SK-N-SH treated with all-trans-retinoic acid at 6 μM for 48 hours (cell line): Measurements from ENCODE around the gene PRPF31.

ENCODE experiments used
- ATAC-seq: fragments of 200-7000 bp; cut with Tn5 transposase; 3 replicates; pipeline ENCODE4 v1.9.1; 2020; ENCODE audit warnings: mild to moderate bottlenecking, moderate library complexity
- ARNTL ChIP-seq: fragments of 450-650 bp; formaldehyde crosslinking; IDR thresholded peaks from 2 replicates; pipeline ENCODE4 v1.5.0; 2020; ENCODE audit warnings: low read depth, mild to moderate bottlenecking, moderate library complexity, borderline replicate concordance
- BACH2 ChIP-seq: fragments of 250-450 bp; sonication (Bioruptor Pico); IDR thresholded peaks from 2 replicates; pipeline ENCODE4 v1.9.0; 2021; ENCODE audit warnings: mild to moderate bottlenecking, borderline replicate concordance
- CREB5 ChIP-seq: fragments of 250-450 bp; sonication (Bioruptor Pico); IDR thresholded peaks from 2 replicates; pipeline ENCODE4 v1.5.1; 2020; ENCODE audit warnings: low read depth, mild to moderate bottlenecking, moderate library complexity
- CSDC2 ChIP-seq: fragments of 250-450 bp; sonication (Bioruptor Pico); IDR thresholded peaks from 2 replicates; pipeline ENCODE4 v1.5.0; 2020; ENCODE audit warnings: mild to moderate bottlenecking, moderate library complexity
- CSRNP3 ChIP-seq: fragments of 250-450 bp; sonication (Bioruptor Pico); IDR thresholded peaks from 2 replicates; pipeline ENCODE4 v1.5.1; 2021; ENCODE audit warnings: mild to moderate bottlenecking, moderate library complexity
- ESRRG ChIP-seq: fragments of 250-450 bp; sonication (Bioruptor Pico); IDR thresholded peaks from 2 replicates; pipeline ENCODE4 v1.6.1; 2021; ENCODE audit warnings: mild to moderate bottlenecking
- GLIS3 ChIP-seq: fragments of 250-450 bp; sonication (Bioruptor Pico); IDR thresholded peaks from 2 replicates; pipeline ENCODE4 v1.5.0; 2020; ENCODE audit warnings: mild to moderate bottlenecking, moderate library complexity
- ISL1 ChIP-seq: fragments of 250-450 bp; sonication (Bioruptor Pico); IDR thresholded peaks from 2 replicates; pipeline ENCODE4 v2.1.2; 2022; ENCODE audit warnings: mild to moderate bottlenecking, moderate library complexity
- OSR1 ChIP-seq: fragments of 250-450 bp; sonication (Bioruptor Pico); IDR thresholded peaks from 2 replicates; pipeline ENCODE4 v1.8.0; 2022; ENCODE audit warnings: moderate library complexity, mild to moderate bottlenecking, inconsistent platforms
- POU6F1 ChIP-seq: fragments of 250-450 bp; sonication (Bioruptor Pico); IDR thresholded peaks from 2 replicates; pipeline ENCODE4 v1.8.0; 2021; ENCODE audit warnings: low read depth, mild to moderate bottlenecking, moderate library complexity, borderline replicate concordance
- PPARA ChIP-seq: fragments of 250-450 bp; sonication (Bioruptor Pico); IDR thresholded peaks from 2 replicates; pipeline ENCODE4 v1.5.0; 2020; ENCODE audit warnings: mild to moderate bottlenecking, borderline replicate concordance
- SNAI2 ChIP-seq: fragments of 250-450 bp; sonication (Bioruptor Pico); IDR thresholded peaks from 2 replicates; pipeline ENCODE4 v1.5.0; 2020; ENCODE audit warnings: mild to moderate bottlenecking, moderate library complexity
- TCF4 ChIP-seq: fragments of 250-450 bp; sonication (Bioruptor Pico); IDR thresholded peaks from 2 replicates; pipeline ENCODE4 v1.8.0; 2021; ENCODE audit warnings: mild to moderate bottlenecking, moderate library complexity, borderline replicate concordance
- TOX ChIP-seq: fragments of 250-450 bp; sonication (Bioruptor Pico); IDR thresholded peaks from 2 replicates; pipeline ENCODE4 v1.8.0; 2021; ENCODE audit warnings: mild to moderate bottlenecking, moderate library complexity, borderline replicate concordance
- TSHZ2 ChIP-seq: fragments of 250-450 bp; sonication (Bioruptor Pico); IDR thresholded peaks from 2 replicates; pipeline ENCODE4 v1.5.0; 2020; ENCODE audit warnings: mild to moderate bottlenecking, moderate library complexity
- ZC3H10 ChIP-seq: fragments of 250-450 bp; sonication (Bioruptor Pico); IDR thresholded peaks from 2 replicates; pipeline ENCODE4 v1.5.1; 2021; ENCODE audit warnings: mild to moderate bottlenecking, moderate library complexity
- ZFP3 ChIP-seq: fragments of 250-450 bp; sonication (Bioruptor Pico); IDR thresholded peaks from 2 replicates; pipeline ENCODE4 v1.5.0; 2020; ENCODE audit warnings: mild to moderate bottlenecking, moderate library complexity
- ZFP30 ChIP-seq: fragments of 450-650 bp; formaldehyde crosslinking; IDR thresholded peaks from 2 replicates; pipeline ENCODE4 v1.5.0; 2022; ENCODE audit warnings: mild to moderate bottlenecking, moderate library complexity
- ZNF565 ChIP-seq: fragments of 450-650 bp; formaldehyde crosslinking; conservative IDR thresholded peaks from 2 replicates; pipeline ENCODE4 v1.5.0; 2020; ENCODE audit warnings: low read depth, mild to moderate bottlenecking, moderate library complexity
- ZNF70 ChIP-seq: fragments of 450-650 bp; formaldehyde crosslinking; IDR thresholded peaks from 2 replicates; pipeline ENCODE4 v1.5.0; 2020; ENCODE audit warnings: mild to moderate bottlenecking, moderate library complexity
- TF ChIP-seq, protein P1 (sequence below): fragments of 250-450 bp; sonication (Bioruptor Pico); IDR thresholded peaks from 2 replicates; pipeline ENCODE4 v1.8.0; 2020; ENCODE audit warnings: mild to moderate bottlenecking, moderate library complexity, borderline replicate concordance

The PRPF31 gene

GRCh38 chr19:54141356-54141755, 25.8 kb downstream of the PRPF31 start:
- TF ChIP-seq OSR1 (CRISPR knock-in tag) (no peak), ESRRG (CRISPR knock-in tag) (no peak), ISL1 (CRISPR knock-in tag) (no peak), CSDC2 (CRISPR knock-in tag) (no peak), PPARA (no peak), TSHZ2 (CRISPR knock-in tag) (no peak), POU6F1 (CRISPR knock-in tag) (no peak), SNAI2 (CRISPR knock-in tag) (no peak), ZNF565 (CRISPR knock-in tag) (no peak), GLIS3 (no peak), ZFP30 (CRISPR knock-in tag) (no peak), TOX (CRISPR knock-in tag) (no peak), BACH2 (CRISPR knock-in tag) (no peak), ZNF70 (CRISPR knock-in tag) (no peak)
- TF ChIP-seq, protein P1, sequence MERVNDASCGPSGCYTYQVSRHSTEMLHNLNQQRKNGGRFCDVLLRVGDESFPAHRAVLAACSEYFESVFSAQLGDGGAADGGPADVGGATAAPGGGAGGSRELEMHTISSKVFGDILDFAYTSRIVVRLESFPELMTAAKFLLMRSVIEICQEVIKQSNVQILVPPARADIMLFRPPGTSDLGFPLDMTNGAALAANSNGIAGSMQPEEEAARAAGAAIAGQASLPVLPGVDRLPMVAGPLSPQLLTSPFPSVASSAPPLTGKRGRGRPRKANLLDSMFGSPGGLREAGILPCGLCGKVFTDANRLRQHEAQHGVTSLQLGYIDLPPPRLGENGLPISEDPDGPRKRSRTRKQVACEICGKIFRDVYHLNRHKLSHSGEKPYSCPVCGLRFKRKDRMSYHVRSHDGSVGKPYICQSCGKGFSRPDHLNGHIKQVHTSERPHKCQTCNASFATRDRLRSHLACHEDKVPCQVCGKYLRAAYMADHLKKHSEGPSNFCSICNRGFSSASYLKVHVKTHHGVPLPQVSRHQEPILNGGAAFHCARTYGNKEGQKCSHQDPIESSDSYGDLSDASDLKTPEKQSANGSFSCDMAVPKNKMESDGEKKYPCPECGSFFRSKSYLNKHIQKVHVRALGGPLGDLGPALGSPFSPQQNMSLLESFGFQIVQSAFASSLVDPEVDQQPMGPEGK (CRISPR knock-in tag) = no peak
- no peak for ATAC-seq

- no peak for ATAC-seq
- no peak for TF ChIP-seq GLIS3
- no peak for TF ChIP-seq BACH2 (CRISPR knock-in tag)
- TF ChIP-seq ZFP3 (CRISPR knock-in tag) = no peak
- TF ChIP-seq PPARA = no peak
Measured at GRCh38 chr19:54142166-54142780, 26.7 kb downstream of the PRPF31 start.

DNA sequence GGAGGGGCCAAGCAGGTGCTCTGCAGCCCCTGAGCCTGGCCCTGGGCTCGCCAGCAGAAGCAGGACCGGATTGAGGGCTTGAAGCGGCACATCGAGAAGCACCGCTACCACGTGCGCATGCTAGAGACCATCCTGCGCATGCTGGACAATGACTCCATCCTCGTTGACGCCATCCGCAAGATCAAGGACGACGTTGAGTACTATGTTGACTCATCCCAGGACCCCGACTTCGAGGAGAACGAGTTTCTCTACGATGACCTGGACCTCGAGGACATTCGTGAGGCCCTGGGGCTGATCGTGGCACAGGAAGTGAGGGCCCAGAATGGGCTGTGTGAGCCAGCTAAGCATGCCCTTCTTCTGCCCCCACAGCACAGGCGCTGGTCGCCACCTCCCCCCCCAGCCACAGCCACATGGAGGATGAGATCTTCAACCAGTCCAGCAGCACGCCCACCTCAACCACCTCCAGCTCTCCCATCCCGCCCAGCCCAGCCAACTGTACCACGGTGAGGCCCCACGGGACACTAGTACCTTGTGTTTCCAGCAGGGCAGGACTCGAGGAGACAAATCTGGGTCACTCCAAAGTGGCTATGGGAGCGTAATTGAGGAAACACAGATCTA, 30.1 kb downstream of the PRPF31 start:
- no peak for TF ChIP-seq ARNTL (CRISPR knock-in tag)
- TF ChIP-seq CREB5 = no peak
- TF ChIP-seq, protein P1 (CRISPR knock-in tag) = no peak
- TF ChIP-seq CSDC2 (CRISPR knock-in tag) = no peak
- TF ChIP-seq TCF4 = no peak
- no peak for TF ChIP-seq ISL1 (CRISPR knock-in tag)
- TF ChIP-seq GLIS3 = no peak
- no peak for TF ChIP-seq BACH2 (CRISPR knock-in tag)
- TF ChIP-seq CSRNP3 (CRISPR knock-in tag) = no peak
- no peak for TF ChIP-seq TOX (CRISPR knock-in tag)
- no peak for TF ChIP-seq ZFP30 (CRISPR knock-in tag)
- TF ChIP-seq ZC3H10 (CRISPR knock-in tag) = no peak
- no peak for TF ChIP-seq POU6F1 (CRISPR knock-in tag)
- TF ChIP-seq, all 23 proteins: peak for 0
- ATAC-seq = no peak
